Glutamatergic neuron (in vitro differentiated cells): Measurements from ENCODE around the gene WDR73. TPM values are rescaled to one million over a fixed set of nuclear protein-coding genes. Genes with fewer than 3 reads are reported as not detected.

Experiments used
- DNase-seq: peaks from one replicate; pipeline ENCODE4 v3.0.0; 2022
- H3K27ac Mint-ChIP-seq: one replicate; pipeline ENCODE4 v1.8.0; 2020; ENCODE audit warnings: mild to moderate bottlenecking, mixed read lengths, inconsistent platforms; ENCODE audit not compliant: unreplicated experiment
- H3K27me3 Mint-ChIP-seq: one replicate; pipeline ENCODE4 v1.8.0; 2020; ENCODE audit warnings: mild to moderate bottlenecking, moderate library complexity, mixed read lengths, inconsistent platforms; ENCODE audit not compliant: unreplicated experiment
- H3K36me3 Mint-ChIP-seq: one replicate; pipeline ENCODE4 v1.8.0; 2020; ENCODE audit warnings: mild to moderate bottlenecking, mixed read lengths, inconsistent platforms; ENCODE audit not compliant: unreplicated experiment
- H3K4me1 Mint-ChIP-seq: one replicate; pipeline ENCODE4 v1.8.0; 2020; ENCODE audit warnings: mild to moderate bottlenecking, low read depth, mixed read lengths, inconsistent platforms; ENCODE audit not compliant: unreplicated experiment
- H3K4me3 Mint-ChIP-seq: one replicate; pipeline ENCODE4 v1.8.0; 2020; ENCODE audit warnings: mild to moderate bottlenecking, mixed read lengths, inconsistent platforms; ENCODE audit not compliant: unreplicated experiment
- H3K9me3 Mint-ChIP-seq: one replicate; pipeline ENCODE4 v1.8.0; 2020; ENCODE audit warnings: mild to moderate bottlenecking, moderate library complexity, mixed read lengths, inconsistent platforms; ENCODE audit not compliant: unreplicated experiment
- CTCF ChIP-seq: fragments of 200-600 bp; sonication (generic); IDR thresholded peaks from one replicate; pipeline ENCODE4 v1.5.0; 2021; ENCODE audit not compliant: partially characterized antibody, unreplicated experiment
- total RNA-seq: library from RNA; stranded (reverse); fragmentation: NEBNext Ultra II Directional; extraction: Animal tissue kit (Norgen Biotek cat#: 25700); gene quantifications from one replicate; pipeline ENCODE4 v1.2.1, GENCODE V29; 2021; ENCODE audit not compliant: unreplicated experiment

The WDR73 gene
- total RNA-seq, 1 donor from 2014 or later = 19.5 TPM

GRCh38 chr15:84604826-84605553 is 49.1 kb downstream of the WDR73 start:
- DNase-seq = no peak
- H3K4me1 Mint-ChIP-seq = peaks cover 25% of the 10 kb centered on the region
- H3K27ac Mint-ChIP-seq = peak overlapping the region; percentile 65
- H3K27me3 Mint-ChIP-seq = peaks cover 12% of the 10 kb centered on the region
- H3K9me3 Mint-ChIP-seq = peaks cover 5% of the 10 kb centered on the region
- peaks cover 15% of the 10 kb centered on the region for H3K36me3 Mint-ChIP-seq
- H3K4me3 Mint-ChIP-seq = peak overlapping the region; percentile 75
- TF ChIP-seq CTCF = no peak

- Mint-ChIP-seq H3K27ac (peak overlapping the region; percentile 12), H3K9me3 (peaks cover 5% of the 10 kb centered on the region), H3K4me3 (peak overlapping the region; percentile 74), H3K4me1 (peaks cover 25% of the 10 kb centered on the region), H3K36me3 (peaks cover 15% of the 10 kb centered on the region), H3K27me3 (peaks cover 12% of the 10 kb centered on the region)
- TF ChIP-seq CTCF = no peak
- no peak for DNase-seq
These were observed 50.3 kb downstream of the WDR73 start for GRCh38 chr15:84603630-84604379.

- Mint-ChIP-seq H3K36me3 (peaks cover 6% of the 10 kb centered on the region), H3K9me3 (peaks cover 5% of the 10 kb centered on the region), H3K27ac (peak overlapping the region; percentile 96), H3K27me3 (peaks cover 11% of the 10 kb centered on the region), H3K4me1 (peaks cover 23% of the 10 kb centered on the region), H3K4me3 (peak overlapping the region; percentile 97)
- DNase-seq = no peak
- no peak for TF ChIP-seq CTCF
These were observed 52.6 kb downstream of the WDR73 start for GRCh38 chr15:84601555-84601838.

- TF ChIP-seq CTCF = no peak
- peak; percentile 98 for DNase-seq
- Mint-ChIP-seq H3K9me3 (peaks cover 5% of the 10 kb centered on the region), H3K36me3 (peaks cover 4% of the 10 kb centered on the region), H3K27me3 (peaks cover 10% of the 10 kb centered on the region), H3K27ac (peak within 1 kb of the TSS; percentile 96), H3K4me3 (peak within 1 kb of the TSS; percentile 97), H3K4me1 (peaks cover 22% of the 10 kb centered on the region)
These were observed 53.2 kb downstream of the WDR73 start, which contains the start of gene ZSCAN2 for GRCh38 chr15:84600687-84601554. ZSCAN2 (plus strand) TSS chr15:84601009; CDS start chr15:84603928, 2,919 bp downstream.
